Esophagus muscularis mucosa (tissue), 4 donors: Measurements from ENCODE around the gene SLC7A8. TPM values are rescaled to one million over a fixed set of nuclear protein-coding genes. Genes with fewer than 3 reads are reported as not detected.
"Not testable (repeated sequence)": the region's sequence is repeated elsewhere in the genome, so short reads cannot be mapped to it uniquely, and the experiment has no call there.

Experiments used
- DNase-seq: peaks from one replicate; pipeline ENCODE4 v3.0.0-alpha.2; 2017; ENCODE audit errors: extremely low spot score
- H3K27ac ChIP-seq, 4 donors: fragments of 200-600 bp; sonication (generic); replicated peaks in 1 of 4; 1 replicate in 3 of 4; 2 replicates in 1 of 4; pipeline ENCODE4 v1.5.1; 2016 to 2019; ENCODE audit warnings: mild to moderate bottlenecking in 1 of 4
- H3K27me3 ChIP-seq, 4 donors: fragments of 200-600 bp; sonication (generic); one replicate each; pipeline versions ENCODE4 v1.5.1 to v1.6.0; 2016 to 2019
- H3K36me3 ChIP-seq, 4 donors: fragments of 200-600 bp; sonication (generic); one replicate each; pipeline ENCODE4 v1.5.1; 2016 to 2019
- H3K4me1 ChIP-seq, 4 donors: fragments of 200-600 bp; sonication (generic); one replicate each; pipeline ENCODE4 v1.5.1; 2016 to 2019
- H3K4me3 ChIP-seq, 4 donors: fragments of 200-600 bp; sonication (generic); 1 replicate in 2 of 4; 2 replicates in 2 of 4; pipeline ENCODE4 v1.5.1; 2016 to 2019; ENCODE audit warnings: mild to moderate bottlenecking in 4 of 4, moderate library complexity in 1 of 4
- H3K9me3 ChIP-seq, 4 donors: fragments of 200-600 bp; sonication (generic); 1 replicate in 3 of 4; 2 replicates in 1 of 4; pipeline ENCODE4 v1.5.1; 2016 to 2019
- EP300 ChIP-seq: sonication (generic); formaldehyde crosslinking; IDR thresholded peaks from one replicate; pipeline ENCODE4 v1.6.1; 2017; ENCODE audit warnings: antibody characterized with exemption
- POLR2A ChIP-seq: fragments of 450-650 bp; IDR thresholded peaks from one replicate; pipeline ENCODE4 v1.6.1; 2017; ENCODE audit warnings: antibody characterized with exemption, moderate library complexity, mild to moderate bottlenecking, low read depth
- POLR2AphosphoS5 ChIP-seq, 2 donors: sonication (generic); formaldehyde crosslinking; IDR thresholded peaks; one replicate each; pipeline ENCODE4 v1.6.1; 2017; ENCODE audit warnings: antibody characterized with exemption in 2 of 2
- WGBS: methylation state at CpG from one replicate; pipeline ENCODE4 v1.1.5; 2018; 5-methylcytosine and 5-hydroxymethylcytosine counted together
- intact Hi-C: fragments of 100-400 bp; cut with DNase I; formaldehyde crosslinking; loops from one replicate; pipeline ENCODE4 v1.15.1; 2023
- total RNA-seq, 4 donors: library from RNA; depleted of rRNA; stranded (reverse); fragments of >200 nt; gene quantifications; one replicate each; pipeline versions ENCODE4 v1.1.0 to v1.2.1, GENCODE V29; 2016
- TF ChIP-seq, protein P1 (sequence below), 3 experiments: fragments of 200-600 bp in 2 of 3; fragments of 450-650 bp in 1 of 3; sonication (generic) in 2 of 3; IDR thresholded peaks; one replicate each; pipeline ENCODE4 v1.5.1; 2017 to 2019; ENCODE audit warnings: antibody characterized with exemption in 3 of 3, mild to moderate bottlenecking in 2 of 3, moderate library complexity in 1 of 3

SLC7A8 gene
- total RNA-seq, 4 donors from 2014 or later = 19.5 to 48.3 (median 32.5) TPM

DNA sequence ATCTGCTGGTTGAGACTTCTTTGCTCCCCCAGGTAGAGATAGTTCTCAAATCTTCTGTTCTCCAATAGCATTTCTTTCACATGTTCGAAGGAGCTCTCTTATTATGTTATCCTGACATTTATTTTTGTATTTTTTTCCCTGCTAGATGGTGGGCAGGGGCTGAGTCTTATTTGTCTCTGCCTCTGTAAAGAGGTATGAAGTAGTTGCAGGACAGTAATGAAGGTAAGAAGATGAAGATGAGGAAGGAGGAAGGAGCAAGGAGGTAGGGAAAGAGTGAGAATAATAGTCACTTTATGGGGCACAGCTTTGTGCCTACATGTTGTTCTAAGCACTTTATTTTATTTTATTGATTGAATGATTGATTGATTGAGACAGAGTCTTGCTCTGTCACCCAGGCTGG is 73.7 kb downstream of the SLC7A8 start:
- Histone ChIP-seq H3K4me3 (no peak overlapping the region), H3K27ac (no peak overlapping the region), H3K9me3 (no peaks in the 10 kb centered on the region), H3K36me3 (no peaks in the 10 kb centered on the region), H3K4me1 (peaks cover 0 to 6% (median 3%) of the 10 kb centered on the region in 4 donors), H3K27me3 (peaks cover 0 to 23% (median 0%) of the 10 kb centered on the region in 4 donors)
- no peak for DNase-seq
- WGBS = 88% methylated on average over 1 of the region's 1 CpG
- no peak for TF ChIP-seq EP300
- no peak for TF ChIP-seq POLR2AphosphoS5 (IDR thresholded peaks at IDR 0.05)
- TF ChIP-seq POLR2A = no peak
- TF ChIP-seq, protein P1, sequence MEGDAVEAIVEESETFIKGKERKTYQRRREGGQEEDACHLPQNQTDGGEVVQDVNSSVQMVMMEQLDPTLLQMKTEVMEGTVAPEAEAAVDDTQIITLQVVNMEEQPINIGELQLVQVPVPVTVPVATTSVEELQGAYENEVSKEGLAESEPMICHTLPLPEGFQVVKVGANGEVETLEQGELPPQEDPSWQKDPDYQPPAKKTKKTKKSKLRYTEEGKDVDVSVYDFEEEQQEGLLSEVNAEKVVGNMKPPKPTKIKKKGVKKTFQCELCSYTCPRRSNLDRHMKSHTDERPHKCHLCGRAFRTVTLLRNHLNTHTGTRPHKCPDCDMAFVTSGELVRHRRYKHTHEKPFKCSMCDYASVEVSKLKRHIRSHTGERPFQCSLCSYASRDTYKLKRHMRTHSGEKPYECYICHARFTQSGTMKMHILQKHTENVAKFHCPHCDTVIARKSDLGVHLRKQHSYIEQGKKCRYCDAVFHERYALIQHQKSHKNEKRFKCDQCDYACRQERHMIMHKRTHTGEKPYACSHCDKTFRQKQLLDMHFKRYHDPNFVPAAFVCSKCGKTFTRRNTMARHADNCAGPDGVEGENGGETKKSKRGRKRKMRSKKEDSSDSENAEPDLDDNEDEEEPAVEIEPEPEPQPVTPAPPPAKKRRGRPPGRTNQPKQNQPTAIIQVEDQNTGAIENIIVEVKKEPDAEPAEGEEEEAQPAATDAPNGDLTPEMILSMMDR (IDR thresholded peaks at IDR 0.05) = no peak
- intact Hi-C loops = no loop called here

DNA sequence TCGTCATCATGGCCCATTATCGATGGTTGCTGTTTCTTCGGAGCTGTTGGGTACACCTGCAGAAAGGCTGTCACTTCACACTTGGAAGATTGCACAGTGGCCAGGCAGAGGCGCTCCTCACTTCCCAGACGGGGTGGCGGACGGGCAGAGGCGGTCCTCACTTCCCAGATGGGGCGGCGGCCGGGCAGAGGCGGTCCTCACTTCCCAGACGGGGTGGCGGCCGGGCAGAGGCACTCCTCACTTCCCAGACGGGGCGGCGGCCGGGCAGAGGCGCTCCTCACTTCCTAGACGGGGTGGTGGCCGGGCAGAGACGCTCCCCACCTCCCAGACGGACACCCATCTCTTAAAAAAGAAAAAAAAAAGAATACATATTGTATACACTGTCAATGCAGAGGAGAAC is 75.3 kb downstream of the SLC7A8 start:
- DNase-seq, H3K9me3 ChIP-seq, H3K4me1 ChIP-seq, H3K4me3 ChIP-seq, intact Hi-C loops, H3K27ac ChIP-seq, H3K36me3 ChIP-seq, H3K27me3 ChIP-seq: not testable (repeated sequence)
- WGBS = 90% methylated on average over 23 of the region's 24 CpGs

DNA sequence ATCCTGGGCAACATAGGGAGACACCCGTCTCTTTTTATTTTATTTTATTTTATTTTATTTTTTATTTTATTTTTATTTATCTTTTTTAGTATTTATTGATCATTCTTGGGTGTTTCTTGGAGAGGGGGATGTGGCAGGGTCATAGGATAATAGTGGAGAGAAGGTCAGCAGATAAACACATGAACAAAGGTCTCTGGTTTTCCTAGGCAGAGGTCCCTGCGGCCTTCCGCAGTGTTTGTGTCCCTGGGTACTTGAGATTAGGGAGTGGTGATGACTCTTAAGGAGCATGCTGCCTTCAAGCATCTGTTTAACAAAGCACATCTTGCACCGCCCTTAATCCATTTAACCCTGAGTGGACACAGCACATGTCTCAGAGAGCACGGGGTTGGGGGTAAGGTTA is 75.8 kb downstream of the SLC7A8 start:
- H3K36me3 ChIP-seq, H3K27ac ChIP-seq, DNase-seq, H3K4me1 ChIP-seq, H3K9me3 ChIP-seq, intact Hi-C loops, H3K27me3 ChIP-seq, H3K4me3 ChIP-seq: not testable (repeated sequence)
- 96% methylated on average over 3 of the region's 5 CpGs for WGBS

DNA sequence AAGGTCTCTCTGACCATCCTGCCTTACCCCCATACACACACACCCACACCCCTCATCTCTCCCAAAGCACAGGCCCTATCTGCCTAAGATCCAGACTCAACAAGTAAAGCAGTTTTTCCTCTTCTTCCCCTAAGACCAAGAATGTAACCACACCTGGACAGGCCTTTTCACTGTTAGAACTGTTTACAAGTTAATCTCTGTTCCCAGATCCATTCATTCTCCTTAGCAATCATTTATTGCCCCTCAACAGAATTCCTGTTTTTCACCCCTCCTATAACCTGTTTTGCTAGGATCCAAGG is 76.8 kb downstream of the SLC7A8 start:
- no peak for TF ChIP-seq POLR2AphosphoS5 (IDR thresholded peaks at IDR 0.05)
- TF ChIP-seq, protein P1 (IDR thresholded peaks at IDR 0.05) = no peak
- TF ChIP-seq POLR2A = no peak
- TF ChIP-seq EP300 = no peak
- Histone ChIP-seq H3K9me3 (no peaks in the 10 kb centered on the region), H3K4me3 (no peak overlapping the region), H3K36me3 (no peaks in the 10 kb centered on the region), H3K27ac (no peak overlapping the region), H3K27me3 (no peaks in the 10 kb centered on the region), H3K4me1 (peaks cover 0 to 9% (median 0%) of the 10 kb centered on the region in 4 donors)
- intact Hi-C loops = no loop called here
- no peak for DNase-seq

DNA sequence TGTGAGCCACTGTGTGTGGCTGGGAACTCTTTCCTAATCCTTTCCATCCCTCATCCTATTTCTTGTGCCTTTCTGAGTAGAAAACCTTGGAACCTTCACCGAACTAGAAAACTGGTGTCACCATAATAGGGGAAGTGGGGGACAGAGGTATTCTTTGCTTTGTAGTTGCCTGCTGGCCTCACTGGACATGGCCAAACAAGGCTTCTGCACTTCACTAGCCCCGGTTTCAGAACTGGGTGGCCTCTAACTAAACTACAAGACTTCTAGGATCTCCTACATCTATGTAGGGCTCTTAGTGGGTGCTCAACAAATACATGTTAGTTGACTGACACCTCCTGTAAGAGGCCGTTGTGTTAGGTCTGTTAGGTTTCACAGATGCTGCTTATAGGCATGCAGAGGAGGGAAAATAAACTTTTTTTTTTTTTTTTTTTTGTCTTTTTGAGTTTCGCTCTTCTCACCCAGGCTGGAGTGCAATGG is 78.1 kb downstream of the SLC7A8 start:
- Histone ChIP-seq H3K4me3 (no peak overlapping the region), H3K36me3 (no peaks in the 10 kb centered on the region), H3K27ac (no peak overlapping the region), H3K27me3 (no peaks in the 10 kb centered on the region), H3K9me3 (no peaks in the 10 kb centered on the region), H3K4me1 (peaks cover 0 to 9% (median 0%) of the 10 kb centered on the region in 4 donors)
- no peak for DNase-seq
- TF ChIP-seq EP300 (no peak), POLR2A (no peak), POLR2AphosphoS5 (IDR thresholded peaks at IDR 0.05) (no peak)
- TF ChIP-seq, protein P1 (IDR thresholded peaks at IDR 0.05) = no peak
- WGBS = 86% methylated on average over 4 of the region's 4 CpGs
- intact Hi-C loops = no loop called here

DNA sequence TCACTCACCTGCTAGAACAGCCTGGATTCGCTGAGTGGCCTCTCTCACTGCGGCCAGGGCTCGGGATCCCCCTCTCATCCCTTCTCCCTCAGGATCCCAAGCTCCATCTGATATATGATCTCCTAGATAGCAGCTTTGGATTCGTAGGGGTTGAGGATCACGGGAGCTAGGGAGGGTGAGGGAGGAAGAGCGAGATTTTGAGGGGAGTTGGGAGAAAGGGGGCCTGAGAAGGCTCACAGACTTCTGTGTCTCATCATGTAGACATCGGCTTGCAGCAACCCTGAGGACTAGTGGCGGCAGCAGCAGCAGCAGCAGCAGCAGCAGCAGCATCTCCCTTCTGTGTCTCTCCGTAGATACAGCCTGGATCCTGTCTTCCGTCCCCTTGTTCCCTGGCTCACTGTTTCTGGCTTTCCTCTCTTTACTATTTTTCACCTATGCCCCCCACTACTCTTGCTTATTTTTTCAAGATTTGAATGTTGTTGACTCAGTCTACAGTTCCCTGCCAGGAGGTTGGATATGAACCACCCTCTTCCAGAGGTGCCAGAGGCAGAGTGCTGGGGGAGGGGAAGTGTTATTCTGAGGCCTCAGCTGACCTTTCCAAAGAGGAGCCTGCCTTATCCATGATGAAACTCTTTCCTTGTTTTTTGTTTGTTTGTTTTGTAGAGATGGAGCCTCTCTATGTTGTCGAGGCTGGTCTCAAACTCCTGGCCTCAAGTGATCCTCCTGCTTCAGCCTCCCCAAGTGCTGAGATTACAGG is 78.7 kb downstream of the SLC7A8 start, which contains the start of gene CIROP:
CIROP (minus strand) TSS at position 399 of the 757 bp plus-strand sequence; CDS start at position 330, 69 bp downstream.
- TF ChIP-seq, protein P1 (IDR thresholded peaks at IDR 0.05) = no peak
- TF ChIP-seq POLR2A = no peak
- no peak for TF ChIP-seq POLR2AphosphoS5 (IDR thresholded peaks at IDR 0.05)
- TF ChIP-seq EP300 = no peak
- no peak for DNase-seq
- Histone ChIP-seq H3K4me3 (no peak within 1 kb of the TSS), H3K9me3 (no peaks in the 10 kb centered on the region), H3K27ac (no peak within 1 kb of the TSS), H3K27me3 (no peaks in the 10 kb centered on the region), H3K4me1 (peaks cover 0 to 9% (median 0%) of the 10 kb centered on the region in 4 donors), H3K36me3 (no peaks in the 10 kb centered on the region)
- 56% methylated on average over 11 of the region's 11 CpGs for WGBS
- intact Hi-C loops = no loop called here
